ENCODE measurements around the gene F2RL2.

GRCh38 chr5:76583163-76584047, 39.8 kb downstream of the F2RL2 start:
- TF ChIP-seq ZBTB7A (tag by site-specific recombination; IDR thresholded peaks at IDR 0.05; ENCODE audit: low read depth) (no peak), CTCF (tag by site-specific recombination; IDR thresholded peaks at IDR 0.05) (no peak), ZNF140 (tag by site-specific recombination; IDR thresholded peaks at IDR 0.05) (no peak), ZNF239 (tag by site-specific recombination; IDR thresholded peaks at IDR 0.05) (no peak), SP2 (tag by site-specific recombination; IDR thresholded peaks at IDR 0.05) (no peak)
